NCI-H2227 treated with DMSO at 0.1 percent for 48 hours (cell line): ENCODE results near the gene SLC6A9.

ENCODE experiments used
- DNase-seq: peaks from one replicate; lab custom pipeline; 2025; lab: John Stamatoyannopoulos, UW

The SLC6A9 gene

GRCh38 chr1:43969746-43970466 lies 61.4 kb downstream of the SLC6A9 start, which contains the start of gene DPH2:
DPH2 (plus strand) TSS chr1:43970010; CDS start chr1:43970176, 166 bp downstream.
- DNase-seq = peak; percentile 97

- DNase-seq = no peak
Measured at GRCh38 chr1:43969416-43969745, 61.9 kb downstream of the SLC6A9 start.

DNA sequence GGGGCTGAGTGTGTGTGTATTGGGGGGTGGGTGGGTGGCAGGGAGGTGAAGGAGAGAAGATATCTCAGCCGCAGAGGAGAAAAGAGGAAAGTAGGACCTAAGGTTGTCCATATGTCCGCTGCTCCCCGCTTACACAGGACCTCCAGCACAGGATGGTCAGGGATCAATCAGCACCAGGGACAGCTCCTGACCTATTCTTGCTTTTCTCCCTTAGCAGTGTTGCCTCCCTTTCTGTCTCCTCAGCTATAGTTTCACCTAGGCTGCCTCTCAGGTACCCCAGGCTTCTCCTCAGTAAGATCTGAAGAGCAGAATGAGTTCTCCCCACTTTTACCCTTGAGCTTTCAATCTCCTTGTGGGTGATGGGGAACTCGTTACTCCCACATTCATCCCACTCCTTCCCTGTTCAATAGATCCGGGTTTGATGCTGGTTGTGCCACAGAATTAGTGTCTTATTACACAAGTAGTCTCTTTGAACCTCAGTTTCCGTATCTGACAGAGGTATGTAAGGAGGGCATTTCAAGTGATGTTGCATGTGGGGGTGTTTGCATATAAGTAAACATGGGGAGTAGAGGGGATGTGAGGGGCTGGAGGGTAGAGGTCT lies 62.8 kb downstream of the SLC6A9 start:
- DNase-seq = no peak

DNA sequence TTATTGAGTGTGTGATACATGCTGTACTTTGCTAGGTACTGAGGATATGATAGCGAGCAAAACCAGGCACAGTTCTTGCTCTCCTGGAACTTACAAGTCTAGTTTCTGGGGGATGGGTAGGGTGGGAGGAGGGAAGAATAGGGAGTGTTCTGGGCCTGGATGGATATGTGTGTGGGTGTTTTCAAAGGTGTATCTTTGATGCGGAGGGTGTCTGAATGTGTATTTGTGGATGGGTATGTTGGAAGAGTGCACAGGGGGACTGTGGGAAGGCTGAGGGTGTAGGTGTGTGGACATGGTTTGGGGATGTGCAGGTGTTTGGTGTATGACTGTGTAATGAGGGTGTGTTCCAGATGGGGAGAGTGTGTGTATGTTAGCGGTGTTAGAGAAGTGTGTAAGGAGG lies 65.9 kb downstream of the SLC6A9 start:
- no peak for DNase-seq

- DNase-seq = no peak
Measured at GRCh38 chr1:43963890-43964289, 67.4 kb downstream of the SLC6A9 start.

DNA sequence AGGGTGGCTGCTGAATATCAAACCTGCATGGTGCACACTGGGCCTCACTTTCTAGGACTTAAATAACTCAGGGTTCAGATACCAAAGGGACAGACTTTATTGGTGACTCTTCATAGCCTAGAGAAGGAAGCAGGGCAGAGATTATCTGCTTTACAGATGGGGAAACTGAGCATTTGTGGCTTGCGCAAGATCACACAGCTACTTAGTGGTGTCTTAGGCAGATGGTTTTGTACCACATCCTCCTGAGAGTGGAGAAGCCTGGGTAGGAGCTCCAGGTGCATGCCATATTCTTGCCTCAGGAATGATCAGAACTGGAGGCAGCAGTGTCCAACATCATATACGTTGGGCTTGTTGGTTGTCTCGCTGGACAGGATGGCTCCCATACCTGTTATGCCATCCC lies 68.3 kb downstream of the SLC6A9 start:
- DNase-seq = no peak

- DNase-seq = no peak
Measured at GRCh38 chr1:43962324-43962723, 68.9 kb downstream of the SLC6A9 start.

DNA sequence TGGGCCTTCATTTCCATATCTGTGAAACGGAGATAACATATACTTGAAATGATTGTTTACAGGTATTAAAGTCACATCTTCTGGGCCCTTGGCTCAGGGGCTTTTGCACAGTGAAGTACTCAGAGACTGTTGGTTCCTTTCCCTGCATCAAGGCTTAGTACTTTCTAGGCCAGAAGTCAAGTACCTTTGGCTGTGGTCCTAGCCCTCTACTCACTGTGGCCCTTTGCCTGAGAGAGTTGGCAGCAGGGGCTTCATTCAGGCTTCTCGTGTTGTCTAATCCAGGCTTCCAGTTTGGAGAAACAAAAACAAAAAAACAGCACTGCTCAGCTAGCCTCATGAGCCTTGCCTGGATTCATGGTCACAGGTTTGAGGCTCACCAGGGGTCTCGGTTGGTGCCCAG lies 69.6 kb downstream of the SLC6A9 start:
- DNase-seq = no peak

GRCh38 chr1:43960798-43961197 lies 70.5 kb downstream of the SLC6A9 start:
- DNase-seq = no peak

GRCh38 chr1:43958351-43959255 lies 72.7 kb downstream of the SLC6A9 start:
- DNase-seq = no peak

DNA sequence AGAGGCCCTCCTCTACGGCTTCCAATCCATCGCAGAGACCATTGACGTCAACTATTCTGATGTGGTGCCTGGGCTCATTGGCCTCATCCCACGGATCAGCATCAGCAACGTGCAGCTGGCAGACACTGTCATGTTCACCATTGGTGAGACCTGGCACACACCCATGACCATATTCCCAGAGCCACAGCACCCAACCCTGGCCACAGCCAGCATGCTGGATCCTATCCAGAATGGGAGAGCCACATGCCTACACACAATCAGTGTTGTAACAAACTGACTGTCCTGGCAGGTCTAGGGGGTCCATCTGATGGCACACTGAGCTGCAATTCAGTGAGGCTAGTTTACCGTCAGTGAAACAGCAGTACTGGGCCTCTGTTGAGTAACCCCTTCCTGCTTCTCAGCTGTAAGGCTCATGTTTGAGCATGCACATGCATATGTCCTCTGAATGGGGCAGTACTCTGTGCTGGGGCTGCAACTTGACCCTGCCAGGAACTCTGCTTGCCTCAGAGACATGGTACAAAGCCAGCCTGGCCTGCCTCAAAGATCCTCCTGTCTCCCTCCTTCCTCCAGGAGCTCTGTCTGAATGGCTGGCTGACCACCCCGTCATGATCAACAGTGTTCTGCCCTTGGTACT lies 73.7 kb downstream of the SLC6A9 start:
- DNase-seq = no peak

- no peak for DNase-seq
Measured at GRCh38 chr1:43956234-43956633, 75.0 kb downstream of the SLC6A9 start.

GRCh38 chr1:43954036-43954435 lies 77.2 kb downstream of the SLC6A9 start:
- no peak for DNase-seq

DNA sequence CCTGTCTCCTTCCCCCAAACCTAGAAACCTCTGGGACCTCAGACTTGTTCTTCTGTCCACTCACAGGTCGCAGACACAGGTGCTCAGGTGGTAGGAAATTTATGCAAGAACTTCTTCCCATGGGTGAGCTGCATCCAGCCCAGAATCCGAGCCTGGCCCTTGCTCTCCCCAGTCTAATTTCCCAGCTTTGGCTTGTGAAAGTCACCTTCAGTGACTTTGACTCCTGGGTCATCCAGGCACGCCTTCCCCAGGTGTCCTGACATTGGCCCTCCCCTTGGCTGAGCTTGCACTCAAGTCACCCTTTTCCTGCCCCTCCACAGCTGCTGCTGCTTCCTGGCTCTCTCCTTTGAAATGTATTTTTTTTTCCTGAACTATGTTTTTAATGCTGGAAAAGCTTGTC lies 77.9 kb downstream of the SLC6A9 start:
- DNase-seq = peak; percentile 36

- peak; percentile 100 for DNase-seq
Measured at GRCh38 chr1:43952731-43953346, 78.4 kb downstream of the SLC6A9 start.

- no peak for DNase-seq
Measured at GRCh38 chr1:43951021-43951985, 80.0 kb downstream of the SLC6A9 start.

DNA sequence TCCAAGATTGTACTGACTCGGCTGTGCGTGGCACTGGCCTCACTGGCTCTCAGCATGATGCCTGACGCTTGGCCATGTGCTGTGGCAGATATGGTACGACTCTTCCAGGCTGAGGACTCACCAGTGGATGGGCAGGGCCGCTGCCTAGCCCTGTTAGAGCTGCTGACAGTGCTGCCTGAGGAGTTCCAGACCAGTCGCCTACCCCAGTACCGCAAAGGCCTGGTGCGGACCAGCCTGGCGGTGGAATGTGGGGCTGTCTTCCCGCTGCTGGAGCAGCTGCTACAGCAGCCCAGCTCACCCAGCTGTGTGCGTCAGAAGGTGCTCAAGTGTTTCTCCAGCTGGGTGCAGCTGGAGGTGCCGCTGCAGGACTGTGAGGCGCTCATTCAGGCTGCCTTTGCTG lies 81.6 kb downstream of the SLC6A9 start:
- DNase-seq = no peak

DNA sequence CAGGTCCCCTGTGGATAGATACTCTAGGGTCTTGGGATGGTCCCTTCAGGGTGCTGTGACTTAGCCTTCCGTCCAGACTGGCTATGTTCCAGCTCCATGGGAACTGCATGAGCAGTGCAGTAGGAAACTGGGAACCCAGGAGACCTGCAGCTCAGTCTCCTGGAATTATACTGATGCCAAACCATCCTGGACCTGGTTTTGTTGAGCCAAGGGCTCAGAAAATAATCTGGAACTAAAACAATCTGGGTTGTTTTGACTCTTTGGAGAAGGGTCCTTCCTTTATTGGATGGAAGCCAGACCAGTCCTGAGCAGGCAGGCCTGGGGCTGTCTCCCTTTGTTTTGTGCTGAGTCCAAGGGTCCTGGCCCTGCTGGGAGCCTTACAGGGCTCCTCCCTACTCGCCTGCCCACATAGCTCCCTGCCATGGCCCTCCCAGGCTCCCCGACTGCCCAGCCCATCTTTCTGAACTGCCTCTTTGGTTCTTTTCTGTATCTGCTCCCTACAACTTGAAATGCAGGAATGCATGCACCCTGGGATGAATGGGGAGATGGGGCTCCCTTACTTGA lies 83.3 kb downstream of the SLC6A9 start:
- no peak for DNase-seq

GRCh38 chr1:43947061-43947873 lies 84.0 kb downstream of the SLC6A9 start:
- DNase-seq = no peak
